Naive B cell (primary cell): Measurements from ENCODE around the gene HUS1B. TPM values are rescaled to one million over a fixed set of nuclear protein-coding genes. Genes with fewer than 3 reads are reported as not detected.
A peak's percentile ranks its signal among the peaks of the same experiment; 100 is the strongest.

Experiments used
- ATAC-seq, 2 donors: fragments of 150-1000 bp; cut with Tn5 transposase; 2 replicates each; pipeline ENCODE4 v1.10.0; 2021; ENCODE audit warnings: low read depth in 2 of 2, mild to moderate bottlenecking in 2 of 2, moderate library complexity in 2 of 2
- DNase-seq: peaks from one replicate; pipeline ENCODE4 v3.0.0; 2022
- H3K27ac Mint-ChIP-seq, 6 donors: one replicate each; pipeline ENCODE4 v1.8.0; 2020 to 2022; ENCODE audit warnings: mild to moderate bottlenecking in 6 of 6, mixed read lengths in 6 of 6, moderate library complexity in 5 of 6, inconsistent platforms in 2 of 6
- H3K27me3 Mint-ChIP-seq, 3 donors: one replicate each; pipeline ENCODE4 v1.8.0; 2021 to 2022; ENCODE audit warnings: mixed read lengths in 3 of 3, mild to moderate bottlenecking in 1 of 3
- H3K36me3 Mint-ChIP-seq, 2 donors: one replicate each; pipeline ENCODE4 v1.8.0; 2020 to 2022; ENCODE audit warnings: mixed read lengths in 2 of 2, inconsistent platforms in 1 of 2, mild to moderate bottlenecking in 1 of 2
- H3K4me1 Mint-ChIP-seq, 3 donors: one replicate each; pipeline ENCODE4 v1.8.0; 2020 to 2022; ENCODE audit warnings: mixed read lengths in 3 of 3, inconsistent platforms in 1 of 3, mild to moderate bottlenecking in 1 of 3, moderate library complexity in 1 of 3
- H3K4me3 Mint-ChIP-seq, 8 donors: one replicate each; pipeline ENCODE4 v1.8.0; 2020 to 2022; ENCODE audit warnings: mild to moderate bottlenecking in 8 of 8, mixed read lengths in 8 of 8, moderate library complexity in 8 of 8, inconsistent platforms in 2 of 8
- H3K9me3 Mint-ChIP-seq, 7 donors: one replicate each; pipeline ENCODE4 v1.8.0; 2020 to 2022; ENCODE audit warnings: mixed read lengths in 7 of 7, mild to moderate bottlenecking in 5 of 7, inconsistent platforms in 2 of 7, moderate library complexity in 1 of 7
- polyA plus RNA-seq, 6 donors: library from polyadenylated mRNA; unstranded; fragments of 300-500 nt; fragmentation: Illumina TruSeq; gene quantifications; one replicate each; pipeline ENCODE4 v1.2.3, GENCODE V29; 2021; ENCODE audit warnings: low read depth in 6 of 6

HUS1B gene
- polyA plus RNA-seq, 6 donors from 2014 or later, result 1.7 to 2.2 (median 2.0) TPM; not detected in 2

DNA sequence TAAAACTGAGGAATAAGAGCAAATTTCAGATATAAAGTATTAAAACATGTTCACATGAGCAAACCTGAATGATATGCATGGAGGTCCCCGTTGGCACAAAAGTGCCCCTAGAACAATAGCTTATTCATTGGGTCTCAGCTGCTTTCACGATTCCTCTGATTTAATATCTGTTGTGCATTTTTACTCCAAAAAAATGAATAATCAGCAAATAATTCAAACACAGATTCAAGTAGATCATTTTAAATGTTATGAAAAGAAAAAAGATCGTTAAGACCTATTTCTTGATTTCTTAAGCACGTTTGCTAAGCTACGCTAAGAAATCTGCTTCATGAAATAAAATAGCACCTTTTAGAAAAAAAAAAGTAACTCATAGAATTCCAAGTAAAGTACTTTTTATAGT lies 21.7 kb downstream of the HUS1B start:
- Mint-ChIP-seq H3K4me1 (peaks cover 1 to 12% (median 8%) of the 10 kb centered on the region in 3 donors), H3K27ac (no peak overlapping the region), H3K9me3 (no peaks in the 10 kb centered on the region), H3K27me3 (no peaks in the 10 kb centered on the region), H3K36me3 (peaks cover 18 to 26% of the 10 kb centered on the region in 2 donors), H3K4me3 (no peak overlapping the region)
- no peak for DNase-seq
- ATAC-seq, result no peak

DNA sequence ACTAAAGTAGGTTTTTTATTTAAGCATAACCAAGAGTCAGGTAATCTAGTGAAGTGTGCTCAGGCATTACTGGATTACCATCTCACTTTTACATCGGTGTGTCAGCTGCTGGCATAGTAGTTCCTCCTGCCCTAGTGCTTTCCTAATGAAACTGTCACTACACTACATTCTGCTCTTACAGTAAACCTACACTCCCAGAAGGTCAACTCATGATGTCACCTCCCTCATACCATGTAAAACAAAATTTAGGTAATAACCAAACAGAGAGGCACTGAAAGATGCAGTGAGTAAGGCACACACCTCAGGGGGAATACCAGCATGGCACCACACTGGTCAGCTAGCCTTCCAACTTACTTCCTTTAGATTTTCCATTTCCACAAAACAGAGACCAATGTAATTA lies 23.3 kb downstream of the HUS1B start:
- no peaks in the 10 kb centered on the region for H3K9me3 Mint-ChIP-seq
- DNase-seq, result no peak
- H3K27me3 Mint-ChIP-seq, result no peaks in the 10 kb centered on the region
- ATAC-seq, result no peak
- no peak overlapping the region for H3K4me3 Mint-ChIP-seq
- H3K4me1 Mint-ChIP-seq, result peaks cover 6 to 10% (median 9%) of the 10 kb centered on the region in 3 donors
- peak overlapping the region in 1 of 6 donors; percentile 58 for H3K27ac Mint-ChIP-seq
- H3K36me3 Mint-ChIP-seq, result peaks cover 18 to 20% of the 10 kb centered on the region in 2 donors

DNA sequence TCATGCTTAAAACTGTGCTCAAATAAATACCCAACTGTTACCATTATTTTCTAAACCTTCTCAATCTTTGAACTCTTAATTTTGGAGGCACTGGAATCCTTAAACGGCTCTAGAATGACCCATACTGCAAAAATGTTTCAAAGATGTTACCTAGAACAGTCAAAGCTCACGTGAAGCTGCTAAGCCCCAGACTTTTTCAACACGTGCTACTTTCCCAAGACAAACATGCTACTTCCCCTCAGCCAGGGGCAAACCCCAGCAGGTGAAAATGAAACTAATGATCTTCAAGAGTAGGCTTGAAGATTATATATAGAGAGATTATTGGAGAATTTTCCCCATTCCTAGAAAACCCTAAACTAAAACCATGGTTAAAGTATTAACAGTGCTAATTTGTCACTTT lies 28.1 kb downstream of the HUS1B start:
- peaks cover 12 to 14% (median 13%) of the 10 kb centered on the region in 3 donors for H3K4me1 Mint-ChIP-seq
- H3K4me3 Mint-ChIP-seq, result peak overlapping the region in 1 of 8 donors; percentile 4
- peak; percentile 68 to 84 for ATAC-seq
- peaks cover 0 to 21% of the 10 kb centered on the region in 2 donors for H3K36me3 Mint-ChIP-seq
- peak overlapping the region in 4 of 6 donors; percentile 5 to 73 (median 68) for H3K27ac Mint-ChIP-seq
- H3K9me3 Mint-ChIP-seq, result no peaks in the 10 kb centered on the region
- no peak for DNase-seq
- no peaks in the 10 kb centered on the region for H3K27me3 Mint-ChIP-seq

DNA sequence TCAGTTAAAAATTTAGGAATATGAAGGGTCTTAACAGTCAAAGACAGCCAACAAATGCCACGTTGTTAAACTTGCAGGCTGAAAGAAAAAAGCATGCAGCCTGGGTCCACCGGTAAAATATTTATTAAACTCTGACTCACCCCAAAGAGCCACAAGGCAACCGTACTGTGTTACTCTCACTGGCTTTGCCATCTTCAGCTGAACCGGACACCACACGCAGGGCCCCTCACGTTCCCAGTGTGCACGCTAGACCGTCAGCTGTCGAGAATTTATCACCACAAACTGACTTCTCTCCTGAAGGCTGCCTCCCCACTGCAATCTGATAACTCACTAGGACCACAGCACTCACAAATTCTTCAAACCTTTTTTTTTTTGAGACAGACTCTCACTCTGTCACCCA lies 30.7 kb downstream of the HUS1B start:
- Mint-ChIP-seq H3K27ac (peak overlapping the region in 1 of 6 donors; percentile 33), H3K4me3 (no peak overlapping the region), H3K9me3 (no peaks in the 10 kb centered on the region), H3K27me3 (no peaks in the 10 kb centered on the region), H3K36me3 (peaks cover 0 to 17% of the 10 kb centered on the region in 2 donors), H3K4me1 (peaks cover 11 to 17% (median 12%) of the 10 kb centered on the region in 3 donors)
- DNase-seq, result no peak
- ATAC-seq, result no peak

DNA sequence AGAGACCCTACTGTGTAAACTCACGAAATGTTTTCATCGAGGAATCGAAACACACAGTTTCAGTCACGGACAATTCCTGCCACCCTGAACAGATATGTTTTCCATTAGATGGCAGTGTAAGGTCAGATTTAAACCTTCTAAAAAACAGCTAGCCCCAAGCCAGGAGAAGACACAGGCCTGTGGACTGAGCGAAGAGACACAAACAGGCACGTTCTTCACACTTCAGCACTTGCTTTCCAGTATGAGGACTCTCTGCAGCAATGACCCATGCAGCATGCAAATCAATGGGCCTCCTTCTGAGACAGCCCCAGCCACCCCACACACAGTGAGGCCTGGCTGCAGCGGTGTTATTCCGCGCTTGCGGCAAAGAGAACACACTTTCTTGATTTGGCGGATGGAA lies 31.9 kb downstream of the HUS1B start:
- Mint-ChIP-seq H3K27ac (no peak overlapping the region), H3K4me3 (no peak overlapping the region), H3K4me1 (peaks cover 11 to 17% (median 12%) of the 10 kb centered on the region in 3 donors), H3K36me3 (peaks cover 7 to 17% of the 10 kb centered on the region in 2 donors), H3K9me3 (no peaks in the 10 kb centered on the region), H3K27me3 (no peaks in the 10 kb centered on the region)
- ATAC-seq, result no peak
- no peak for DNase-seq

DNA sequence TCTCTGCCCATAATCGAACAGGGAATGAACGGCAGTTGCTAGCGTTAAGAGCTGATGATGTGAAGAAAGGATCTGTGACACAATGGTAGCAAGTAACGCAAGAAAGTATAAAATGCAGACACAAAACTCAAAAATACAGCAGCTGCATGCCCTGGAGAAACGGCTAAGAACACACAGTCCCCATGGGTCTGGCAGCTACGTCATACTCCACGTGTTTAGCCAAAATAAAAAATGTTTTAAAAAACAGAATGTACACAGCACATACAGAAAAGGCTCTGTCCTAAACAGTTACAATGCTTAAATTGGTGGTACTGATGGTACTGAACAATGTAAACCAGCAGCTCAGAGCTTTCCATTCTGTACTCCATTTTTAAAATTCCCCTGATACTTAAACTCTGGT lies 34.4 kb downstream of the HUS1B start:
- DNase-seq, result no peak
- Mint-ChIP-seq H3K36me3 (peaks cover 7 to 21% of the 10 kb centered on the region in 2 donors), H3K4me3 (no peak overlapping the region), H3K27me3 (no peaks in the 10 kb centered on the region), H3K27ac (no peak overlapping the region), H3K4me1 (peaks cover 0 to 4% (median 0%) of the 10 kb centered on the region in 3 donors), H3K9me3 (no peaks in the 10 kb centered on the region)
- ATAC-seq, result no peak

DNA sequence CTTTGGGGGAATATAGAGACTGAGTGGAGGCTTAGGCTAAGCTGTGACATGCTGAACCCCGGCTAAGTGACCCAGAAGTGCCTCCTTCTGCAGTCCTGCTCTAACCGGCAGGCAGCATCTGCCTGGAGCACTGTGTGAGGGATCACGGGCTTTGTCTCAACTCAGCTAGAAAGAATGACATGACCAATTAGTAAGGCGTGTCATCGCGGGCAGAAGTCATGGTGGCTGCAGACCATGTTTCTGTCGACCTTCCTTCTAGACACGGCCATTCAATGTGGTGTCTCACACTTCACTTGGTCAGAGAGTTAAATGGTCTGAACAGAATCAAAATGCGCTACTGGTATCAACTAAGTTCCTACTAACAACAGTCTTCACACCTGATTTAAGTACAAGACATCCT lies 35.0 kb downstream of the HUS1B start:
- H3K36me3 Mint-ChIP-seq, result peaks cover 12 to 26% of the 10 kb centered on the region in 2 donors

DNA sequence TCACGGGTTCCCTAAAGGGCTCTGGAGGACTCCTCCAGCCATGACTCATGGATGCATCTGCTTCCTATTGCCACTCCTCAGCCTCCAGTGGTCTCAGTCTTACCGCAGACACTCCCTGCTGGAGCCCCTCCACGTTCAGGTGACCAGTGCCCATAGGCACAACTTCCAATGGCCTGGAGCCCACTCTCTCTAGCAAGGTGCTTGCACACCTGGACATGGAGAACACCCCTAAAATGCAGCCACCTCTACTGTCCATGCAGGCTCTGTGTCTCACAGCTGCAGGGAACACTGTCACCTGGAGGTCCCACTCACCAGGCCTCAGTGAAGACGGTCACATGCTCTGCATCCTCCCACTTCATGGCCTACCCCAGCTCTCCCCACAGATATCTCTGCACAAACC lies 36.0 kb downstream of the HUS1B start:
- Mint-ChIP-seq H3K27me3 (no peaks in the 10 kb centered on the region), H3K27ac (peak overlapping the region in 2 of 6 donors; percentile 26 to 72)
- ATAC-seq, result no peak

More for the DNA sequence above, 35.0 kb downstream of the HUS1B start:
- Mint-ChIP-seq H3K27me3 (no peaks in the 10 kb centered on the region), H3K4me3 (no peak overlapping the region), H3K27ac (no peak overlapping the region), H3K4me1 (peaks cover 0 to 4% (median 0%) of the 10 kb centered on the region in 3 donors), H3K9me3 (no peaks in the 10 kb centered on the region)
- DNase-seq (no peak), ATAC-seq (no peak)

DNA sequence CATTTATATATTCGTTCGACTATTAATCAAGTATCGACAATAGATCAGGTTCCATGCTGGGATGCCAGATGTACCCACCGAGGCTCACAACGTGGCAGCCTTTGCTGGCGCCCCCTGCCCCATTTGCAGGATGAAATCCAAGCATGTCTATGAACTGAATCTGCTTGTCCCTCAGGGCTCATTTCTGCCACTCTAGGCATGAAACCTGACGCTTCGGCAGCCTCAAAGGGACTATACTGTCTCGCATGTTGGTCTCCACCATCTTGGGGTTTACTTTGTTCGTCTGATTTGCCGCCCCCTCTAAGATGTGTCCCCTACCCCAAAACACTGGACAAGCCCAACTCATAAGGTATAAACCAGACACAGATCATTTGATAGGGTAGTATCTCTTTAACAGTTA lies 36.7 kb downstream of the HUS1B start:
- no peak overlapping the region for H3K4me3 Mint-ChIP-seq
- ATAC-seq (no peak), DNase-seq (no peak)
- H3K36me3 Mint-ChIP-seq, result peaks cover 23 to 25% of the 10 kb centered on the region in 2 donors
- no peaks in the 10 kb centered on the region for H3K9me3 Mint-ChIP-seq
- H3K4me1 Mint-ChIP-seq, result peaks cover 0 to 4% (median 3%) of the 10 kb centered on the region in 3 donors
- no peak overlapping the region for H3K27ac Mint-ChIP-seq
- no peaks in the 10 kb centered on the region for H3K27me3 Mint-ChIP-seq

More for the DNA sequence above, 36.0 kb downstream of the HUS1B start:
- Mint-ChIP-seq H3K9me3 (no peaks in the 10 kb centered on the region), H3K4me1 (peaks cover 0 to 4% (median 1%) of the 10 kb centered on the region in 3 donors), H3K4me3 (no peak overlapping the region), H3K36me3 (peaks cover 15 to 28% of the 10 kb centered on the region in 2 donors)
- DNase-seq, result no peak

DNA sequence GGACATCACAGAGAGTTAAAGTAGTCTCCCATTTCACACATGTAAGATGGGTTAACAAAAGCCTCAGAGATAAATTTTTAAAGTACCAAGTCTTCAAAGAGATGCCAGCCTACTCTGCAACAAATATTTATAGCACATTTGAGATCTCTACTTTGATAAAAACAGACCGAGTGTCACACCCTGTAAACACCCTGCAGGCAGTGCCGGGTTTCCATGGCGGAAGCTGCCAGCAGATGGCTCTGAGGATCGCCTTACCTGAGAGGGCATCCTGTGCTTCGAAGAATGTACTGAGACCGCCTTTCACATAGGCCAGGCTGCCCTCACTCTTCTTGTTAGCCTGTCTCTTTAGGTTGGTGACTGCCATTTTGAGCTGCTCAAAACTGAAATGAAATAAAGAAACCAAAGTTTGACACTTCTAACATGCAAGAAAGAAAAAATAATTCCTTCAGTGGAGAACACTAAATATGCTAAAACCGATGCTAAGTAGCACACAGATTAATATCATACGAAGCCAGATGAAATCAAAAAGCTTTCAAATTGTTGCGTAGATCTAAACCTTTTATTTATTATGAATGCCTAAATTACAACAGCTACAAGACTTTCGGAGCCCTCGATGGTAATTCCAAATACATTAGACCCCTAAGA lies 39.3 kb downstream of the HUS1B start:
- Mint-ChIP-seq H3K4me1 (peaks cover 0 to 3% (median 0%) of the 10 kb centered on the region in 3 donors), H3K27ac (no peak overlapping the region), H3K4me3 (no peak overlapping the region), H3K36me3 (peaks cover 30 to 32% of the 10 kb centered on the region in 2 donors), H3K9me3 (no peaks in the 10 kb centered on the region), H3K27me3 (no peaks in the 10 kb centered on the region)
- ATAC-seq, result no peak
- DNase-seq, result no peak

DNA sequence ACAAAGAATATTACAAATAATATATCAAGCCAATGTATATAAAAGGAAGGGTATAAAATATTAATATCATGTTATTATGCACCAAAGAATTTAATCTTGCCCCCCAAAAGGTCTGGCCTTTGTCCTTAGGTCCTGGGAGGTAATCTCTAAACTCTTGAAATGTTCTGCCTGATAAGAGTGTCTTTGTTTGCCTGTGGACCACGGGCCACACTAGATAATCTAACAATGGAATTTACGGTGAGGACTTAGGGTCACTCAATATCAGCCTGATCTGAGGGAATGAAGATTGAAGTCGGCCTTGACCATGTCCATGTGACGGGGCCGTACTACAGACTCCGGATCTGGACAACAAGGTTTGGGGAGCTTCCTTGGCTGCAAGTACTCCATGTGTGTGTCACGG lies 42.9 kb downstream of the HUS1B start:
- Mint-ChIP-seq H3K36me3 (peaks cover 25 to 31% of the 10 kb centered on the region in 2 donors), H3K9me3 (no peaks in the 10 kb centered on the region), H3K27ac (no peak overlapping the region), H3K4me1 (peaks cover 10 to 14% (median 13%) of the 10 kb centered on the region in 3 donors), H3K27me3 (no peaks in the 10 kb centered on the region), H3K4me3 (no peak overlapping the region)
- DNase-seq (no peak), ATAC-seq (no peak)

DNA sequence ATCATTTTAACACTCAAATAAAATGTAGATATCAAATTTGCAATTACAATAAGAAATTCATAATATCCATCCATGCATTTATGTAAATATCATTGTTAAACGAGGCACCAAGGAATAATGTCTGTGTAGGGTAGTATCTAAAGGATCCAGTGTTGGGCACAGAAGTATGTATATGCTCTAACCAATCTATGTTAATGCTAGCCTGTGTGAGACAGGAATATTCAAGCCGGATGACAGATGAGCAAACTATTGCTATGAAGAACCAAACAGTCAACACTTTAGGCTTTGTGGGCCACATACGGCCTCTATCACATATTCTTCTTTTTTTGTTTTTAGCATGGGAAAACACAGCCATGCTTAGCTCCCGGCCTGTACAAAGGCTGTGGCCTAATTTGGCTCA lies 45.0 kb downstream of the HUS1B start:
- Mint-ChIP-seq H3K4me1 (peaks cover 10 to 14% (median 13%) of the 10 kb centered on the region in 3 donors), H3K27ac (no peak overlapping the region), H3K4me3 (no peak overlapping the region), H3K9me3 (no peaks in the 10 kb centered on the region), H3K36me3 (peaks cover 21 to 33% of the 10 kb centered on the region in 2 donors), H3K27me3 (no peaks in the 10 kb centered on the region)
- ATAC-seq (no peak), DNase-seq (no peak)

DNA sequence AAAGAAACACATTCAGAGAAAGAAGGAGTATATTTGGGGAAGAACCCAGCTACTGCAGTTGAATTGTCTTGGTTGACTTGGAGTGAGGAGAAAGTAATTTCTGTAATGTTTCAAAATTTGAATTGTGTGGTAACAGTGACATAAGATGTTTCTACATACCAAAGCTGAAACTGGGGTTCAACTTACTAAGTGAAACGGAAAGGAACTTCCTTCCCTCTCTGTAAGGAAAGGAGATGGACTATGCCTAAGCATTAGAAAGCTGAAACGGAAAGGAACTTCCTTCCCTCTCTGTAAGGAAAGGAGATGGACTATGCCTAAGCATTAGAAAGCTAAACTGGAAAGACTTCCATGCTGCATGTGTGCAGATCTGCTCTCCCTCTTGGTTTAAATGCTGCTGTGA lies 46.0 kb downstream of the HUS1B start:
- Mint-ChIP-seq H3K4me3 (no peak overlapping the region), H3K4me1 (peaks cover 10 to 13% (median 12%) of the 10 kb centered on the region in 3 donors), H3K27ac (peak overlapping the region in 5 of 6 donors; percentile 23 to 88 (median 61)), H3K27me3 (no peaks in the 10 kb centered on the region), H3K9me3 (peaks cover 0 to 2% (median 0%) of the 10 kb centered on the region in 7 donors), H3K36me3 (peaks cover 27 to 41% of the 10 kb centered on the region in 2 donors)
- DNase-seq, result no peak
- ATAC-seq, result no peak

DNA sequence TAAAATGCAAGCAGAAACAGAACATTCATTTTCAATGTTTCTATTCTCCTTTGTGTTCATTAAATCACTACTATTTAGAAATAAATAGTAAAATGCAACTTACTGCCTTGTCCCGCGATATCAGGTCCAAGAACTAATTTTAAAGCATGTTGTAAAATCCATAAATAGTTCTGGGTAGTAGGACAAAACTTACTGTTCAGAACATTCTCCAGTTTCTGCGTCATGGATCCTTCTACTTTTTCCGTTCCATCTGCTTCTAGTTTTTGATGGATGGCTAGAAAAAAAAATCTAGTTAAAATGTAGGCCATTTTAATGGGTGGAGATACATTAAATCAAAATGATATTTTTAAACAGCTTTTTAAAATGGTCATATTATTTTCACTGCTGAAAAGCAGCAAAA lies 47.0 kb downstream of the HUS1B start:
- ATAC-seq, result no peak
- no peak overlapping the region for H3K4me3 Mint-ChIP-seq
- no peak for DNase-seq
- H3K27ac Mint-ChIP-seq, result peak overlapping the region in 1 of 6 donors; percentile 21
- peaks cover 12 to 19% (median 17%) of the 10 kb centered on the region in 3 donors for H3K4me1 Mint-ChIP-seq
- peaks cover 0 to 3% (median 0%) of the 10 kb centered on the region in 7 donors for H3K9me3 Mint-ChIP-seq
- peaks cover 24 to 38% of the 10 kb centered on the region in 2 donors for H3K36me3 Mint-ChIP-seq
- no peaks in the 10 kb centered on the region for H3K27me3 Mint-ChIP-seq
